HepG2 (cell line): ENCODE measurements around the gene GP2. TPM values are rescaled to one million over a fixed set of nuclear protein-coding genes. Genes with fewer than 3 reads are reported as not detected.

Source experiments
- ATAC-seq: fragments of 200-7000 bp; cut with Tn5 transposase; 3 replicates; pipeline ENCODE4 v1.9.1; 2020; ENCODE audit warnings: mild to moderate bottlenecking, moderate library complexity
- Bru-seq: library from RNA; stranded (reverse); fragments of 400-500 nt; gene quantifications from one replicate; lab custom pipeline; 2021; lab: Mats Ljungman, UMichigan
- BruChase-seq, 2 experiments: library from RNA; stranded (reverse); fragments of 400-500 nt; gene quantifications; one replicate each; lab custom pipeline; 2021; lab: Mats Ljungman, UMichigan
- BruUV-seq: library from RNA; stranded (reverse); fragments of 400-500 nt; replicated peaks from 2 replicates; lab custom pipeline; 2021; lab: Mats Ljungman, UMichigan
- CTCF ChIA-PET: fragments of 300-600 bp; formaldehyde crosslinking; extraction: SDS; loops from one replicate; lab custom pipeline; 2021; ENCODE audit warnings: low total read pairs, inconsistent platforms, low intra/inter-chr PET ratio; lab: Yijun Ruan, JAX
- POLR2A ChIA-PET: fragments of 350-600 bp; sonication (Branson Sonifier 250); formaldehyde crosslinking; loops from one replicate; lab custom pipeline; 2020; ENCODE audit warnings: antibody characterized with exemption, inconsistent platforms; lab: Yijun Ruan, JAX
- DNase-seq: peaks from one replicate; pipeline ENCODE4 v3.0.0-alpha.2; 2015; ENCODE audit warnings: low spot score
- FAIRE-seq: peaks from 3 replicates; lab custom pipeline; 2011; peaks lifted over from hg19 to GRCh38; lab: Jason Lieb, UNC
- H2AFZ ChIP-seq: one replicate; pipeline ENCODE4 v1.6.1; 2011; ENCODE audit warnings: low read length, inconsistent platforms
- H3K27ac ChIP-seq: fragments of 300-600 bp; 3 replicates; pipeline ENCODE4 v1.8.0; 2011; ENCODE audit warnings: mixed run types, mild to moderate bottlenecking, mixed read lengths, low read length, inconsistent platforms; ENCODE audit not compliant: insufficient read depth; ENCODE audit errors: extremely low read length
- H3K27me3 ChIP-seq, 2 experiments: fragments of 200-600 bp in 1 of 2; 2 replicates in 1 of 2; 3 replicates in 1 of 2; pipeline versions ENCODE4 v1.6.0 to v1.8.0; 2011; ENCODE audit warnings: low read length in 2 of 2, mild to moderate bottlenecking in 2 of 2, moderate library complexity in 2 of 2, inconsistent platforms in 1 of 2; ENCODE audit not compliant: insufficient read depth in 2 of 2, control insufficient read depth in 1 of 2
- H3K36me3 ChIP-seq, 2 experiments: fragments of 200-600 bp in 1 of 2; replicated peaks in 1 of 2; 2 replicates in 1 of 2; 3 replicates in 1 of 2; pipeline versions ENCODE4 v1.5.1 to v1.8.0; 2011; ENCODE audit warnings: low read length in 2 of 2, inconsistent platforms in 1 of 2; ENCODE audit not compliant: insufficient read depth in 2 of 2, control insufficient read depth in 1 of 2
- H3K4me1 ChIP-seq: 2 replicates; pipeline ENCODE4 v1.5.1; 2012; ENCODE audit warnings: low read length, inconsistent platforms; ENCODE audit not compliant: insufficient read depth
- H3K4me2 ChIP-seq: 2 replicates; pipeline ENCODE4 v1.6.0; 2011; ENCODE audit warnings: low read depth, low read length, inconsistent platforms
- H3K4me3 ChIP-seq, 3 experiments: fragments of 200-600 bp in 1 of 3; sonication (generic), shearing (Covaris generic) in 1 of 3; replicated peaks in 1 of 3; 2 replicates each; pipeline ENCODE4 v1.5.1; 2011 to 2016; ENCODE audit warnings: low read length in 3 of 3, inconsistent platforms in 2 of 3, low read depth in 2 of 3, mild to moderate bottlenecking in 2 of 3, control low read depth in 1 of 3, mixed read lengths in 1 of 3; ENCODE audit not compliant: insufficient read depth in 1 of 3
- H3K79me2 ChIP-seq: one replicate; pipeline ENCODE4 v1.6.1; 2011; ENCODE audit warnings: low read length, inconsistent platforms; ENCODE audit not compliant: insufficient read depth
- H3K9ac ChIP-seq: 2 replicates; pipeline ENCODE4 v1.6.0; 2011; ENCODE audit warnings: mild to moderate bottlenecking, low read depth, low read length, inconsistent platforms; ENCODE audit not compliant: insufficient read depth
- H3K9me3 ChIP-seq: 2 replicates; pipeline ENCODE4 v1.5.1; 2012; ENCODE audit warnings: mild to moderate bottlenecking, low read length
- H4K20me1 ChIP-seq: 2 replicates; pipeline ENCODE4 v1.6.0; 2011; ENCODE audit warnings: inconsistent platforms, mild to moderate bottlenecking, low read length, moderate library complexity; ENCODE audit not compliant: insufficient read depth
- ARNT2 ChIP-seq: sonication (generic); formaldehyde crosslinking; IDR thresholded peaks from 2 replicates; pipeline ENCODE4 v1.8.0; 2022; ENCODE audit warnings: mild to moderate bottlenecking, low read depth, missing genetic modification reagents, moderate library complexity
- GZF1 ChIP-seq: sonication (generic); formaldehyde crosslinking; IDR thresholded peaks from 2 replicates; pipeline ENCODE4 v1.5.1; 2020; ENCODE audit warnings: mild to moderate bottlenecking, missing genetic modification reagents
- SMAD3 ChIP-seq: sonication (generic); formaldehyde crosslinking; IDR thresholded peaks from 2 replicates; pipeline ENCODE4 v1.4.0; 2020; ENCODE audit warnings: missing genetic modification reagents
- THAP9 ChIP-seq: sonication (generic); formaldehyde crosslinking; IDR thresholded peaks from 2 replicates; pipeline ENCODE4; 2020; ENCODE audit warnings: missing genetic modification reagents, mild to moderate bottlenecking, borderline replicate concordance
- ZNF34 ChIP-seq: sonication (generic); formaldehyde crosslinking; IDR thresholded peaks from 2 replicates; pipeline ENCODE4 v1.4.0; 2020; ENCODE audit warnings: mild to moderate bottlenecking, missing genetic modification reagents, borderline replicate concordance
- ZNF615 ChIP-seq: sonication (generic); formaldehyde crosslinking; IDR thresholded peaks from 2 replicates; pipeline ENCODE4 v1.5.0; 2020; ENCODE audit warnings: mild to moderate bottlenecking, missing genetic modification reagents, borderline replicate concordance
- ZNF761 ChIP-seq: sonication (generic); formaldehyde crosslinking; conservative IDR thresholded peaks from 2 replicates; pipeline ENCODE4 v1.4.0; 2020; ENCODE audit warnings: mild to moderate bottlenecking, missing genetic modification reagents
- WGBS: methylation state at CpG from one replicate; pipeline ENCODE4 v1.1.6; 2017; ENCODE audit warnings: low lambda C conversion rate; 5-methylcytosine and 5-hydroxymethylcytosine counted together
- in situ Hi-C: cut with HindIII; loops from 2 replicates; pipeline ENCODE4 v1.10.0; 2017; ENCODE audit warnings: low pct_unique_long_range_greater_than_20kb; ENCODE audit not compliant: extremely low pct_ligation_motif_present
- intact Hi-C: fragments of 100-400 bp; cut with micrococcal nuclease; formaldehyde crosslinking; loops from one replicate; pipeline ENCODE4 v1.10.0; 2022; ENCODE audit not compliant: unreplicated experiment
- long read RNA-seq, 2 experiments: library from RNA in 1 of 2; library from polyadenylated mRNA in 1 of 2; stranded (forward) in 1 of 2; unstranded in 1 of 2; transcript quantifications; one replicate each; pipeline ENCODE4 v2.0.0, GENCODE V29; 2019 to 2022
- polyA minus RNA-seq, 3 experiments: library from RNA; depleted of rRNA, polyadenylated mRNA; stranded (reverse); fragments of >200 nt; gene quantifications; 2 replicates each; pipeline ENCODE4 v1.2.3, GENCODE V29; 2011; ENCODE audit warnings: low replicate concordance in 1 of 3
- polyA plus RNA-seq, 8 experiments: library from polyadenylated mRNA; depleted of rRNA in 3 of 8; stranded (reverse) in 7 of 8; unstranded in 1 of 8; fragments of >200 nt; fragmentation: Illumina TruSeq in 4 of 8; extraction: Trizol in 4 of 8; gene quantifications; 2 replicates each; pipeline versions ENCODE4 v1.2.1 to v1.2.3, GENCODE V29; 2011 to 2016; ENCODE audit warnings: low read depth in 4 of 8, missing spikeins in 1 of 8, mixed read lengths in 1 of 8; ENCODE audit not compliant: insufficient read depth in 1 of 8
- total RNA-seq, 5 experiments: library from RNA; depleted of rRNA; stranded (reverse); fragments of >200 nt; fragmentation: Illumina TruSeq; extraction: Trizol; gene quantifications; 2 replicates each; pipeline ENCODE4 v1.2.3, GENCODE V29; 2016; ENCODE audit warnings: low read depth in 1 of 5
- TF ChIP-seq, protein P1 (sequence below): IDR thresholded peaks from 2 replicates; pipeline ENCODE4 v1.6.1; 2016; ENCODE audit warnings: missing genetic modification reagents, missing compliant biosample characterization
- TF ChIP-seq, protein P2 (sequence below): sonication (generic); formaldehyde crosslinking; IDR thresholded peaks from 2 replicates; pipeline ENCODE4 v1.5.1; 2020; ENCODE audit warnings: missing genetic modification reagents, mild to moderate bottlenecking, borderline replicate concordance
- TF ChIP-seq, protein P3 (sequence below): sonication (generic); formaldehyde crosslinking; IDR thresholded peaks from 2 replicates; pipeline ENCODE4 v1.4.0; 2020; ENCODE audit warnings: missing genetic modification reagents, borderline replicate concordance

The GP2 gene
- total RNA-seq (2016; rRNA removed; fragmentation: Illumina TruSeq; extraction: Trizol) (0.69 and 0.88 TPM in 2 replicates), polyA plus RNA-seq (2011; rRNA removed) (0.15 and 0.25 TPM in 2 replicates), polyA minus RNA-seq (2011; rRNA and poly(A)+ RNA removed; ENCODE audit: low replicate concordance) (0.24 TPM in 1 of 2 replicates, not detected in the other), Bru-seq, nascent RNA (percentile 11 among the genes with signal in this experiment), BruChase-seq, experiment 1, labeled RNA remaining after a 6-hour chase (percentile 3 among the genes with signal in this experiment), BruChase-seq, experiment 2, labeled RNA remaining after a 2-hour chase (not detected)
- total RNA-seq (2016; cell fraction: cytosol; rRNA removed; fragmentation: Illumina TruSeq; extraction: Trizol; ENCODE audit: low read depth): 0.30 TPM in 1 of 2 replicates, not detected in the other
- total RNA-seq (2016; cell fraction: insoluble cytoplasmic fraction; rRNA removed; fragmentation: Illumina TruSeq; extraction: Trizol): 0.49 and 0.76 TPM in 2 replicates
- 0.34 and 0.48 TPM in 2 replicates for total RNA-seq (2016; cell fraction: membrane; rRNA removed; fragmentation: Illumina TruSeq; extraction: Trizol)
- 0.93 and 1.8 TPM in 2 replicates for total RNA-seq (2016; cell fraction: nucleus; rRNA removed; fragmentation: Illumina TruSeq; extraction: Trizol)
- polyA plus RNA-seq (2011; cell fraction: cytosol; rRNA removed): 0.19 and 0.36 TPM in 2 replicates
- polyA plus RNA-seq (2011; cell fraction: nucleus; rRNA removed): 0.16 TPM in 1 of 2 replicates, not detected in the other
- polyA plus RNA-seq (2012): not detected in 2 replicates
- 0.09 and 0.18 TPM in 2 replicates for polyA plus RNA-seq (2016; cell fraction: cytosol; fragmentation: Illumina TruSeq; extraction: Trizol; ENCODE audit: low read depth)
- 0.34 and 0.84 TPM in 2 replicates for polyA plus RNA-seq (2016; cell fraction: insoluble cytoplasmic fraction; fragmentation: Illumina TruSeq; extraction: Trizol; ENCODE audit: low read depth)
- 0.08 TPM in 1 of 2 replicates, not detected in the other for polyA plus RNA-seq (2016; cell fraction: membrane; fragmentation: Illumina TruSeq; extraction: Trizol; ENCODE audit: low read depth)
- 0.73 and 1.5 TPM in 2 replicates for polyA plus RNA-seq (2016; cell fraction: nucleus; fragmentation: Illumina TruSeq; extraction: Trizol; ENCODE audit: insufficient read depth, low read depth)
- polyA minus RNA-seq (2011; cell fraction: cytosol; rRNA and poly(A)+ RNA removed): not detected in 2 replicates
- not detected in 2 replicates for polyA minus RNA-seq (2011; cell fraction: nucleus; rRNA and poly(A)+ RNA removed)
- long read RNA-seq, experiment 1: 0 reads
- long read RNA-seq, experiment 2: 0 reads

DNA sequence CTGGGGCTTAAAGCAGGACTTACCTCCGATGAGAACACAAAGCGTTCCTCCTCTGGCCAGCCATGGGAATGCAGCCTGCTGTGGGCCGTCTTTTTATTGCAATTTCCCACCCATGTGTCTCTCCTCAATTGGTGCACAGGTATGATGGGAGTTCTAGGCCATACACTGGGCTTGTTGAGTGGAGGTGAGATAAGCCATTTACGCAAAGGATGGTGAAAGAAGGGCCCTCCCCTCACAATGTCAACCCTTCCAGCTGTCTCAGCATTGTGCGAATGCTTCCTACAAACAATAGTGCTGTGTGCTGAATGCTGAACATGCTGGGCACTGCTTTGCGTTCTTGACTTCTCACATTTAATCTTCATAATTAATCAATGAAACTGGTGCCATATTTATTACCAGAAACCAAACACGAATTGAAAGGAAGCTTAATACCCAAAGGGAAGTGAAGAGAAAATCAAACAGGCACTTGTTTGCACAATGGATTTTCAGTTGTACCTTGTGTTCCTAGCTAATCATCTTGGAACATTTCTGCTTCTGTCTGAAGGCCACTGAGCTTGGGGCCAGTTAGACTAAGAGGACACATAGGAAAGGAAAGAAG lies at the start of gene GP2:
Gene GP2, minus strand, starts transcription at position 70 of the 598 bp plus-strand sequence. CDS start 1,082 bp downstream, outside the sequence.
- in situ Hi-C loops (no loop called here), intact Hi-C loops (no loop called here)
- ChIA-PET POLR2A (no interaction called here), CTCF (no interaction called here)
- no peaks in the 10 kb centered on the region for H3K27me3 ChIP-seq
- no TSS peak for BruUV-seq
- H3K79me2 ChIP-seq: no peaks in the 10 kb centered on the region
- H4K20me1 ChIP-seq: no peaks in the 10 kb centered on the region
- ATAC-seq (peak; percentile 83), DNase-seq (peak; percentile 45), FAIRE-seq (peak; percentile 59)
- peak within 1 kb of the TSS; percentile 34 for H3K4me2 ChIP-seq
- H2AFZ ChIP-seq: no peak within 1 kb of the TSS
- H3K36me3 ChIP-seq: no peaks in the 10 kb centered on the region
- no peak within 1 kb of the TSS for H3K9ac ChIP-seq
- peaks cover 27% of the 10 kb centered on the region for H3K4me1 ChIP-seq
- WGBS: 20% methylated on average over 7 of the region's 7 CpGs
- no peaks in the 10 kb centered on the region for H3K9me3 ChIP-seq
- no peak within 1 kb of the TSS for H3K27ac ChIP-seq
- no peak within 1 kb of the TSS for H3K4me3 ChIP-seq
- TF ChIP-seq, protein P1, sequence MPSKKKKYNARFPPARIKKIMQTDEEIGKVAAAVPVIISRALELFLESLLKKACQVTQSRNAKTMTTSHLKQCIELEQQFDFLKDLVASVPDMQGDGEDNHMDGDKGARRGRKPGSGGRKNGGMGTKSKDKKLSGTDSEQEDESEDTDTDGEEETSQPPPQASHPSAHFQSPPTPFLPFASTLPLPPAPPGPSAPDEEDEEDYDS (CRISPR knock-in tag): no peak
- TF ChIP-seq THAP9 (CRISPR knock-in tag) (no peak), ZNF615 (CRISPR knock-in tag) (no peak), SMAD3 (CRISPR knock-in tag) (no peak), ARNT2 (no peak), ZNF761 (CRISPR knock-in tag) (0 out of 2 replicates have a peak, but pooled peaks have one; percentile 50), ZNF34 (no peak), GZF1 (CRISPR knock-in tag) (no peak)
- TF ChIP-seq, protein P2, sequence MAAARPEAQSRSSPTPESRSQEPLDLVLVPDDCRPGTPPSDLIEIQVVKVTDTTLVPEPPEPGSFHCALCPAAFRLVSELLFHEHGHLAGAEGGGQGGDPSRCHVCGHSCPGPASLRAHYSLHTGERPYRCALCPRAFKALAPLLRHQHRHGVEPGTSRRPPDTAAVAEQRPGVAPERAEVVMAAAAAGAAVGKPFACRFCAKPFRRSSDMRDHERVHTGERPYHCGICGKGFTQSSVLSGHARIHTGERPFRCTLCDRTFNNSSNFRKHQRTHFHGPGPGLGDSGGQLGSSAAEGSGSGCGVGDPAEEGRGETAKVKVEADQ (CRISPR knock-in tag): no peak
- TF ChIP-seq, protein P3, sequence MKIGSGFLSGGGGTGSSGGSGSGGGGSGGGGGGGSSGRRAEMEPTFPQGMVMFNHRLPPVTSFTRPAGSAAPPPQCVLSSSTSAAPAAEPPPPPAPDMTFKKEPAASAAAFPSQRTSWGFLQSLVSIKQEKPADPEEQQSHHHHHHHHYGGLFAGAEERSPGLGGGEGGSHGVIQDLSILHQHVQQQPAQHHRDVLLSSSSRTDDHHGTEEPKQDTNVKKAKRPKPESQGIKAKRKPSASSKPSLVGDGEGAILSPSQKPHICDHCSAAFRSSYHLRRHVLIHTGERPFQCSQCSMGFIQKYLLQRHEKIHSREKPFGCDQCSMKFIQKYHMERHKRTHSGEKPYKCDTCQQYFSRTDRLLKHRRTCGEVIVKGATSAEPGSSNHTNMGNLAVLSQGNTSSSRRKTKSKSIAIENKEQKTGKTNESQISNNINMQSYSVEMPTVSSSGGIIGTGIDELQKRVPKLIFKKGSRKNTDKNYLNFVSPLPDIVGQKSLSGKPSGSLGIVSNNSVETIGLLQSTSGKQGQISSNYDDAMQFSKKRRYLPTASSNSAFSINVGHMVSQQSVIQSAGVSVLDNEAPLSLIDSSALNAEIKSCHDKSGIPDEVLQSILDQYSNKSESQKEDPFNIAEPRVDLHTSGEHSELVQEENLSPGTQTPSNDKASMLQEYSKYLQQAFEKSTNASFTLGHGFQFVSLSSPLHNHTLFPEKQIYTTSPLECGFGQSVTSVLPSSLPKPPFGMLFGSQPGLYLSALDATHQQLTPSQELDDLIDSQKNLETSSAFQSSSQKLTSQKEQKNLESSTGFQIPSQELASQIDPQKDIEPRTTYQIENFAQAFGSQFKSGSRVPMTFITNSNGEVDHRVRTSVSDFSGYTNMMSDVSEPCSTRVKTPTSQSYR (CRISPR knock-in tag): no peak
